ENCODE results near the gene HSPD1.

The HSPD1 gene

GRCh38 chr2:197446844-197447243 is 52.8 kb downstream of the HSPD1 start:
- FAIRE-seq, result no peak

GRCh38 chr2:197445746-197446145 is 53.9 kb downstream of the HSPD1 start:
- no peak for FAIRE-seq

More at GRCh38 chr2:197446844-197447243, 52.8 kb downstream of the HSPD1 start:
- DNase-seq (ENCODE audit: extremely low spot score, insufficient read length, low read depth), result no peak

GRCh38 chr2:197442857-197443256 is 56.8 kb downstream of the HSPD1 start:
- DNase-seq (ENCODE audit: extremely low spot score, insufficient read length, low read depth) (no peak), FAIRE-seq (no peak)

More at GRCh38 chr2:197445746-197446145, 53.9 kb downstream of the HSPD1 start:
- DNase-seq (ENCODE audit: extremely low spot score, insufficient read length, low read depth), result no peak

- DNase-seq (ENCODE audit: extremely low spot score, insufficient read length, low read depth) (no peak), FAIRE-seq (no peak)
These were observed 62.3 kb downstream of the HSPD1 start for GRCh38 chr2:197437380-197437779.
